CD4-positive, alpha-beta T cell (primary cell): ENCODE results near the gene PID1. TPM values are rescaled to one million over a fixed set of nuclear protein-coding genes. Genes with fewer than 3 reads are reported as not detected.

ENCODE experiments used
- ATAC-seq: fragments of 200-7000 bp; cut with Tn5 transposase; one replicate; pipeline ENCODE4 v1.10.0; 2022; ENCODE audit warnings: mild to moderate bottlenecking; ENCODE audit not compliant: poor library complexity
- CTCF ChIA-PET: fragments of 350-600 bp; sonication (Branson Sonifier 250); formaldehyde crosslinking; loops from one replicate; lab custom pipeline; 2021; ENCODE audit warnings: antibody characterized with exemption, inconsistent platforms; lab: Charles Lee
- POLR2A ChIA-PET: fragments of 350-600 bp; sonication (Branson Sonifier 250); formaldehyde crosslinking; loops from one replicate; lab custom pipeline; 2021; ENCODE audit warnings: antibody characterized with exemption, inconsistent platforms; lab: Charles Lee
- DNase-seq, 14 experiments: peaks; one replicate each; pipeline ENCODE4 v3.0.0-alpha.2; 2013 to 2020; ENCODE audit warnings: mixed read lengths in 2 of 14
- H3K27ac ChIP-seq, 2 donors: one replicate each; pipeline versions ENCODE4 v1.5.1 to v1.7.0; 2013; ENCODE audit warnings: low read length in 2 of 2, low read depth in 1 of 2, mild to moderate bottlenecking in 1 of 2
- H3K27me3 ChIP-seq, 2 experiments: 1 replicate in 1 of 2; 2 replicates in 1 of 2; pipeline versions ENCODE4 v1.6.1 to v1.7.0; 2013; ENCODE audit warnings: low read length in 2 of 2, control low read depth in 1 of 2, mild to moderate bottlenecking in 1 of 2, moderate library complexity in 1 of 2; ENCODE audit not compliant: insufficient read depth in 2 of 2, control insufficient read depth in 1 of 2
- H3K36me3 ChIP-seq: one replicate; pipeline ENCODE4 v1.6.1; 2013; ENCODE audit warnings: low read length, control low read depth; ENCODE audit not compliant: insufficient read depth
- H3K4me1 ChIP-seq: one replicate; pipeline ENCODE4 v1.6.1; 2013; ENCODE audit warnings: low read length, control low read depth; ENCODE audit not compliant: insufficient read depth
- H3K4me3 ChIP-seq: one replicate; pipeline ENCODE4 v1.5.1; 2013; ENCODE audit warnings: mild to moderate bottlenecking, low read length, moderate library complexity
- H3K9me3 ChIP-seq, 2 experiments: 1 replicate in 1 of 2; 2 replicates in 1 of 2; pipeline versions ENCODE4 v1.6.1 to v1.7.0; 2013; ENCODE audit warnings: low read length in 2 of 2, mild to moderate bottlenecking in 2 of 2, control low read depth in 1 of 2, moderate library complexity in 1 of 2; ENCODE audit not compliant: control insufficient read depth in 1 of 2, insufficient read depth in 1 of 2
- H3K27ac Mint-ChIP-seq: one replicate; pipeline ENCODE4 v1.8.0; 2020; ENCODE audit warnings: mixed read lengths
- H3K27me3 Mint-ChIP-seq: one replicate; pipeline ENCODE4 v1.8.0; 2021; ENCODE audit warnings: mixed read lengths
- H3K36me3 Mint-ChIP-seq: one replicate; pipeline ENCODE4 v1.8.0; 2021; ENCODE audit warnings: low read depth, mixed read lengths
- H3K4me1 Mint-ChIP-seq: one replicate; pipeline ENCODE4 v1.8.0; 2021; ENCODE audit warnings: low read depth, mixed read lengths
- H3K4me3 Mint-ChIP-seq: one replicate; pipeline ENCODE4 v1.8.0; 2020; ENCODE audit warnings: mild to moderate bottlenecking, mixed read lengths
- H3K9me3 Mint-ChIP-seq: one replicate; pipeline ENCODE4 v1.8.0; 2020; ENCODE audit warnings: mixed read lengths
- intact Hi-C, 2 experiments: fragments of 100-400 bp; cut with DNase I in 1 of 2; cut with micrococcal nuclease in 1 of 2; formaldehyde crosslinking; loops; one replicate each; pipeline versions ENCODE4 v1.15.1 to v1.9.0; 2023 to 2025; cut with DNase I, micrococcal nuclease
- total RNA-seq, 174 experiments: library from RNA in 2 of 174; stranded (reverse) in 2 of 174; gene quantifications; one replicate each; pipeline ENCODE4 v1.2.3 and lab custom pipeline; 2021 to 2026
- TF ChIP-seq, protein P1 (sequence below): fragments of 200-600 bp; IDR thresholded peaks from one replicate; pipeline ENCODE4 v1.8.0; 2022; ENCODE audit warnings: antibody characterized with exemption, mild to moderate bottlenecking

The PID1 gene
- total RNA-seq, 2 experiments from 2014 or later, result 0.38 to 0.53 TPM

DNA sequence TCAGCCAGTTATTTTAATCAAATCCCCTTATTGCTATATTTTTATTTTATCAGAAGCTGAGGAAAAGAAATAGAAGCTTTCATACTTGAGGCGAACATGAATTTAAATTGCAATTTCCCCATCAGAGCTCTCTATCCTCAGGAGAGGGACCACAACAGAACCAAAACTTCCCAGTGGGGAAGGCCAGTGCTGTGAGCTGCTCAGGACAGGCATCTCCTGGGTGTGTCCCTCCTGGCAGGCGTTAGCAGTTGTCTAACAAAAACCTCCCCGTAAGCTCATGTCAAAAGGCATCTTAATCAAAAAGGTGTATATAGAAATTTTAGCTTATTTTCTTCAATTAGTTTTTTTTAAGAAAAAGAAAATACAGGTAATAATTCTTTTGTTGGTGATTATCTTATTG is 93.0 kb downstream of the PID1 start:
- no peak overlapping the region for H3K4me3 Mint-ChIP-seq
- DNase-seq (no peak), ATAC-seq (no peak)
- H3K4me1 Mint-ChIP-seq, result no peaks in the 10 kb centered on the region
- Histone ChIP-seq H3K27ac (no peak overlapping the region), H3K36me3 (no peaks in the 10 kb centered on the region), H3K9me3 (peaks cover 0 to 6% of the 10 kb centered on the region in 2 experiments), H3K4me1 (no peaks in the 10 kb centered on the region), H3K4me3 (no peak overlapping the region), H3K27me3 (no peaks in the 10 kb centered on the region)
- no peaks in the 10 kb centered on the region for H3K36me3 Mint-ChIP-seq
- POLR2A ChIA-PET, result no interaction called here
- intact Hi-C loops, result no loop called here
- TF ChIP-seq, protein P1, sequence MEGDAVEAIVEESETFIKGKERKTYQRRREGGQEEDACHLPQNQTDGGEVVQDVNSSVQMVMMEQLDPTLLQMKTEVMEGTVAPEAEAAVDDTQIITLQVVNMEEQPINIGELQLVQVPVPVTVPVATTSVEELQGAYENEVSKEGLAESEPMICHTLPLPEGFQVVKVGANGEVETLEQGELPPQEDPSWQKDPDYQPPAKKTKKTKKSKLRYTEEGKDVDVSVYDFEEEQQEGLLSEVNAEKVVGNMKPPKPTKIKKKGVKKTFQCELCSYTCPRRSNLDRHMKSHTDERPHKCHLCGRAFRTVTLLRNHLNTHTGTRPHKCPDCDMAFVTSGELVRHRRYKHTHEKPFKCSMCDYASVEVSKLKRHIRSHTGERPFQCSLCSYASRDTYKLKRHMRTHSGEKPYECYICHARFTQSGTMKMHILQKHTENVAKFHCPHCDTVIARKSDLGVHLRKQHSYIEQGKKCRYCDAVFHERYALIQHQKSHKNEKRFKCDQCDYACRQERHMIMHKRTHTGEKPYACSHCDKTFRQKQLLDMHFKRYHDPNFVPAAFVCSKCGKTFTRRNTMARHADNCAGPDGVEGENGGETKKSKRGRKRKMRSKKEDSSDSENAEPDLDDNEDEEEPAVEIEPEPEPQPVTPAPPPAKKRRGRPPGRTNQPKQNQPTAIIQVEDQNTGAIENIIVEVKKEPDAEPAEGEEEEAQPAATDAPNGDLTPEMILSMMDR, result no peak
- CTCF ChIA-PET, result no interaction called here
- H3K9me3 Mint-ChIP-seq, result peaks cover 5% of the 10 kb centered on the region
- no peaks in the 10 kb centered on the region for H3K27me3 Mint-ChIP-seq
- no peak overlapping the region for H3K27ac Mint-ChIP-seq

DNA sequence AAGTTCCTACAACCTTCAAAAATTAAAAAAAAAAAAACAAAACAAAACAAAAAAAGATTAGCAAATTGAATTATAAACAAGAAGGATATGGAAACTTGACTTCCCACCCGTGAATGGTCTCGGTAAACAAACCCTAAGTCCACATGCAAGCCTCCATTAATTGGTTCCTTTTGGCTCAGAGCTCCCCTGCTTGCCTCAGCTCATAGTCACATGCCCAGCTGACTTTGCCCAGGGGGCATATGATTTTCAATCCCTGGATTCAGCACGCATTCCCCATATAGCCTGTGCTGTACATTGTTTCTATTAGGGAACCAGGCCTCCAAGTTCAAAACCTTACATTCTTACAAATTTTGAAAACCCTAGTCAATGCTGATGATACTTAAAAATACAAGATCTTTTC is 95.0 kb downstream of the PID1 start:
- Histone ChIP-seq H3K27ac (no peak overlapping the region), H3K36me3 (no peaks in the 10 kb centered on the region), H3K9me3 (peaks cover 0 to 6% of the 10 kb centered on the region in 2 experiments), H3K4me1 (no peaks in the 10 kb centered on the region), H3K27me3 (no peaks in the 10 kb centered on the region), H3K4me3 (no peak overlapping the region)
- POLR2A ChIA-PET, result no interaction called here
- TF ChIP-seq, protein P1, result no peak
- CTCF ChIA-PET, result no interaction called here
- intact Hi-C loops, result no loop called here
- Mint-ChIP-seq H3K36me3 (no peaks in the 10 kb centered on the region), H3K27me3 (no peaks in the 10 kb centered on the region), H3K4me3 (no peak overlapping the region), H3K4me1 (no peaks in the 10 kb centered on the region), H3K9me3 (peaks cover 6% of the 10 kb centered on the region), H3K27ac (no peak overlapping the region)
- ATAC-seq (no peak), DNase-seq (no peak)

DNA sequence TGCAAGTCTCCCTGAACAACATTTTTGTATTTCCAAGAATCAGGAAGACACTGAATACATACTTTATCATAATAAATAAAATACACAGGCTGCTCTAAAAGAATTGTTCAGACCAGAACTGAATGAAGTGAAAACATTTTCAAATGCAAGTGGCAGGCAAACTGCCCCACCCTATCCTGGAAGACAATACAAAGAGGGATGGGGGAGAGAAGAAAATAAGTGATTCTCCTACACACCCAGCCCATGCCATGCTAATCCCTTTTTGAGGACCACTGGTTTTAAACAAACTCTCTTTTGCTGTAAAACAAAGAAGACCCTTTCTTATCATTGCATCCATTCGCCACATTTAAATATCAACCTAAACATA is 95.6 kb downstream of the PID1 start:
- Histone ChIP-seq H3K27me3 (no peaks in the 10 kb centered on the region), H3K4me3 (no peak overlapping the region), H3K9me3 (peaks cover 0 to 1% of the 10 kb centered on the region in 2 experiments), H3K4me1 (no peaks in the 10 kb centered on the region), H3K27ac (no peak overlapping the region), H3K36me3 (no peaks in the 10 kb centered on the region)
- CTCF ChIA-PET, result no interaction called here
- DNase-seq (no peak), ATAC-seq (no peak)
- intact Hi-C loops, result no loop called here
- H3K9me3 Mint-ChIP-seq, result peaks cover 8% of the 10 kb centered on the region
- TF ChIP-seq, protein P1, result no peak
- POLR2A ChIA-PET, result no interaction called here
- no peaks in the 10 kb centered on the region for H3K27me3 Mint-ChIP-seq
- no peak overlapping the region for H3K27ac Mint-ChIP-seq
- no peak overlapping the region for H3K4me3 Mint-ChIP-seq
- H3K4me1 Mint-ChIP-seq, result no peaks in the 10 kb centered on the region
- no peaks in the 10 kb centered on the region for H3K36me3 Mint-ChIP-seq
